Measurements from ENCODE around the gene ZDHHC24.
A peak's percentile ranks its signal among the peaks of the same experiment; 100 is the strongest.

Gene ZDHHC24

DNA sequence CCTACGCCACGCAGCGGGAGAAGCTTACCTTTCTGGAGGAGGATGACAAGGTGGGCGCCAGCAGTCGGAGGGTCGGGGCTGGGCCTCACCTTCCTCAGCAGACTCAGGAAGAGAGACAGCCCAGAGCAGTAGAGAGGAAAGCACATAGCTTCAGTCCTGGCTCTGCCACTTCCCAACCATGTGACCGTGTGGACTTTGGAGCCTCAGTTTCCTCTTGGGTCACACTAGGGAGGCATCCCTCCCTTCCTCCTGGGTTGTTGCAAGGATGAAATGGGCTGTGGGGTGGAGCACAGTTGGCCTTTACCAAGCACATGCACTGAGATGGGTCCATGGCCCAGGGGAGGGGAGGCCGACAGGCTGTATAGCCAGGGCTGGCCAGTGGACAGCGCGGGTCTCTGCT, 52.7 kb downstream of the ZDHHC24 start:
- no peak for DNase-seq

DNA sequence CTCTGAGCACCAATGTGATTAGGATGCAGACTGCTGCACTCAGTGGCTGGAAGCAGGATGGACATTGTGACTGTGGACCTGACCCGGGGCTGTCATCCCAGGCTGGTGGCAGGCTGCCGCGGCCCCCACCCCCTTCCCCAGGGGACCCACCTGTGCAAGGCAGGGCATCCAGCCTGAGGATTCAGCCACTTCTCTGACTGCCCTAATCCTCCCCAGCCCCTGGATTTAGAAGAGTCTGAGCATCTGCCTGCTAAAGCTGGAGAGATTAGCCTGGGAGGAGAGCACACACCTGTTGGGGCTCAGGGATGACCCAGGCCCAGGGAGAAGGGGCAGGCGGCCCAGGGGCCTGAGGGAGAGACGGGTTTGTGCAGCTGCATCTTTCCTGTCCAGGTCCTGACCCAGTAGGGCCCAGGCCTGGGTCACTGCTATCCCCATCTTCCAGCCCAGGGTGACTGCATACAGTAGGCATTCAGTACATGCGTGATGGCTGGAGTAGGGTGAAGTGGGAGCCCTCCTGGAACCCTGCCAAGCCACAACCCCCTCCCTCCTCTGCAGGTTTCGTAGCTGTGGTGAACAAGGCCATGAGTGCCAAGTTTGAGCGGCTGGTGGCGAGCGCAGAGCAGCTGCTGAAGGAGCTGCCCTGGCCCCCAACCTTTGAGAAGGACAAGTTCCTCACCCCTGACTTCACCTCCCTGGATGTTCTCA, 53.5 kb downstream of the ZDHHC24 start:
- DNase-seq, result no peak

DNA sequence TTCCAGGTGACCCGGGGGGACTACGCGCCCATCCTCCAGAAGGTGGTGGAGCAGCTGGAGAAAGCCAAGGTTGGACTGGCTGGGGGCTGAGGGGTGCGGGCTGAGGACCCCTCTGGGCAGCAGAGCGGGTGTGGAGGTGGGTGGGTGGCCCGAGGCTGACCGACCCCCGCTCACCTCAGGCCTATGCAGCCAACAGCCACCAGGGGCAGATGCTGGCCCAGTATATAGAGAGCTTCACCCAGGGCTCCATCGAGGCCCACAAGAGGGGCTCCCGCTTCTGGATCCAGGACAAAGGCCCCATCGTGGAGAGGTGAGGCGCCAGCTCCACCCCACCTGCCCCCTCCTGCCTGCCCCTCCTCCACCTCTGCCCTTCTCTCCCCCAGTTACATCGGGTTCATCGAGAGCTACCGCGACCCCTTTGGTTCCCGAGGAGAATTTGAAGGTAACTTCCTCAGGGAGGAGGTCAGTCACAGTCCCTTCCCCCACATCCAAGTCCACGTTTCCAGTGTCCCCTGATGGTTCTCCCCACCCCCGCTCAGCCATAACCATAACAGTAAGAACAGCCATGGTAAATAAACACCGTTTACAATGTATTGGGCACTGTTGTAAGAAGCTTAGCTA, 54.4 kb downstream of the ZDHHC24 start:
- DNase-seq, result no peak

DNA sequence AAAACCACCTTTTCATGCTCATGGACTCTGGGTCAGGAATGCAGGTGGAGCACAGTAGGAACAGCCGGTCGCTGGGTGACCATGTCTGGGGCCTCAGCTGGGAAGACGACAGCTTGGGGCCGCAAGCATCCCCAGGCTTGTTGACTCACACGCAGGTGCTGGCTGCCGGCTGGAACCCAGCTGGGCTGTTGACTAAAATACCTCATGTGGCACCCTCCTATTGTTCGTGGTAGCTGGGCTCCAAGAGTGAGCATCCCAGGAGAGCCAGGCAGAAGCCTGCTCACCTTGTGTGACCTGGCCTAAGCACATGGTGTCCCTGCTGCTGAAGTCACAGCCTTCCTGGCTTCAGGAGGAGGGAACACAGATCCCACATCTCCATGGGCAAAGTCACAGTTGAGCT, 56.2 kb downstream of the ZDHHC24 start:
- no peak for DNase-seq

DNA sequence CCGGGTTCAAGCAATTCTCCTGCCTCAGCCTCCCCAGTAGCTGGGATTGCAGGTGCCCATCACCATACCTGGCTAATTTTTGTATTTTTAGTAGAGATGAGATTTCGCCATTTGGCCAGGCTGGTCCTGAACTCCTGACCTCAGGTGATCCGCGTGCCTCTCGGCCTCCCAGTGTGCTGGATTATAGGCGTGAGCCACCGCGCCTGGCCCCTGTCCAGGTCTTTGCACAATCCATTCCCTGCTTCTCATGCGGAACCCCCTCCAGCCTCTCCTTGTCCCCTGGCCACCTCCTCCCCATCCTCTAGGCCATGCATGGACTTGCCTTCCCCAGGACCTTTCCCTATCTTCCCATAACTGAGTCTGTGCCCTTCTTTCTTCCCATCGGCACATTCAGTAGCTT, 56.9 kb downstream of the ZDHHC24 start:
- no peak for DNase-seq

DNA sequence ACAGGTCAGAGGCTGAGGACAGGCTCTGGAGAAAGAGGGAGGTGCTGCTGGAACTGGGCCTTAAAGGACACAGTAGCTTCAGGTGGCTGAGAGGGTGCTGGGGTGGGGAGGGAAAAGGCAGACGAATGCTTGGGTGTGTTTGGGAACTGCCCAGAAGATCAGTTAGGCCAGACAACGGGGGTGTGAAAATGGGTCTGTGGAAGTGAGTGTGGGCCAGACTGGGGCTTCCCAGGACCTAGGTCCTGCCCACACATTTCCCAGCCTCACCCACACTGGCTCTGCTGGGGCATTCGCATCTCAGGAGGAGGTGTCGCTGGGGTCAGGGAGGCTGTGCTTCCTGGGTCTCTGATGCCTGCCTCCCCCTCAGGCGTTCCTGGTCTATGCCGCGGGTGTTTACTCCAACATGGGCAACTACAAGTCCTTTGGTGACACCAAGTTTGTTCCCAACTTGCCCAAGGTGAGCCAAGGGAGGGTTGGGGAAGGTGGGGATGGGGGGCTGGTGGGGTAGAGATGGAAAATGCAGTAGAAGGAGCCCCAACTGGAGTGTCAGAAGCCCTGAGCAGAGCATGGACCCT, 61.0 kb downstream of the ZDHHC24 start:
- DNase-seq, result no peak

DNA sequence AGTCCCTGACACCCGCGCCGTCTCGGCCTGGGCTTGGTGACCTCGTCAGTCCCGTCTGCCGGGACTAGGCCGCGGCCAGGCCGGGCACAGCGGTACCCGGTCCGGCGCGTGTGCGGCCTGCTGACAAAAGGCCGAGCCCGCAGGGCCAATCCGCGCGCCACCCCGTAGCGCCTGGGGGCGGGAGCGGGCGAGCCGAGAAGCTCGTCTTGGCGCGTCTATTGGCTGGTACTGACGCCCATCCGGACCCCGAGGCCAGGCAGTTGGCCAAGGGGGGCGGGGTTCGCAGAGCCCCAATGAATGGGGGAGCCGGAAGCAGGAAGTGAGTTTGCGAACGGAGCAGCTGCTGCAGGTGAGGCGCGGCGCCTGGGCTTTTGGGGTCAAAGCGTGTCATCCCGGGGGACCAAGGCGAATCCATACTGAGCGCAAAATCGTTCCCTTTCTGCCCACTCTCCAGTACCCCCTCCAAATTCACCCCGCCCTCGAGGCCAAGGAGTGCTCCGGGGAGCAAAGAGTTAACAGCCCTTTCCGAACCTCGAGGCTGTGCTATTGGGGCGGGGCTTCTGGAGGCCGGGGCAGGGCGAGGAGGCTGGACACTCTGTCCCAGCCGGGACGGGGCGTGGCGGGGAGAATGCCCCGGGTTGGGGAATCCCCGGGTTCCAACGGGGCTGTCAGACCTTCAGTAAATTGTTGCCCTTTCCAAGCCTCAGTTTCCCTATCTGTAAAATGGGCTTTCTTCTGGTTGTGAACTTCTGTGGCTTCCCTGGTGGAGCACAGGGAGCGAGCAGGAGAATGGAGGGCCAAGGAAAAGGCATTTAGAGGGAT, 65.5 kb downstream of the ZDHHC24 start, which contains the start of gene DPP3:
Gene DPP3, plus strand, starts transcription at position 318 of the 822 bp plus-strand sequence. CDS start 1,767 bp downstream, outside the sequence.
- DNase-seq, result peak; percentile 89

DNA sequence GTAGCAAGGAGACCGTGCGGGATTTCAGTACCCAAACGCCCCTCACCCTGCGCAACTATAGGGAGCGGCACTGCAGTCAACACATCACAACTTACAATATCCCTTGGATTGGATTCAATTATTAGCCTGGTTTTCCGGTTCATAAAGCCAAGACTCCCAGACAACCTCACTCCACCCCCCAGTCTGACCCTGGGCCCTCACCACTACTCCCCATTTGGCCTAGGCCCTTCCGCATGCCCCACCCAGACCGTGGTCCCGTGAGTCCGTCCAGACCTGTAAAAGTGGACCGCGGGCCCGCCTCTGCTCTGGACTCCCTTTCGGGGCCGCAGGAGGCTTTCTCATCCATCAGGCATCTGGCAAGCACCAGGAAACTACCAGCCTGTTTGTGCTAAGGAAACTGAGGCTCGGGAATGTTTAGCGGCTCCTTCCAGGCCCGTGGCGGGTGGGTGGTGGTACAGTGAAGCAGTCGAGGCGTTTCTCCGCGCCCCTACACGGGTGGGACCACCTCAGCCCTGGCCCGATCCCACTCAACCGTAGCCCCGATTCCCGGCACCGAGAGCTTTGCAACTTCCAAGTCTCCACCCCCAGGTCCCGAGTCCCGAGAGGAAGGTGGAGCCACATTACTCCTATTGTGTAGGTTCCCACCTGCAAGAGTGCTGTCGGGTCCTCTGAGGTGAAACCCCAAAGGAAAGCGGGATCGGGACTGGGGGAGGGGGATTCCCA, 66.3 kb downstream of the ZDHHC24 start:
- no peak for DNase-seq

DNA sequence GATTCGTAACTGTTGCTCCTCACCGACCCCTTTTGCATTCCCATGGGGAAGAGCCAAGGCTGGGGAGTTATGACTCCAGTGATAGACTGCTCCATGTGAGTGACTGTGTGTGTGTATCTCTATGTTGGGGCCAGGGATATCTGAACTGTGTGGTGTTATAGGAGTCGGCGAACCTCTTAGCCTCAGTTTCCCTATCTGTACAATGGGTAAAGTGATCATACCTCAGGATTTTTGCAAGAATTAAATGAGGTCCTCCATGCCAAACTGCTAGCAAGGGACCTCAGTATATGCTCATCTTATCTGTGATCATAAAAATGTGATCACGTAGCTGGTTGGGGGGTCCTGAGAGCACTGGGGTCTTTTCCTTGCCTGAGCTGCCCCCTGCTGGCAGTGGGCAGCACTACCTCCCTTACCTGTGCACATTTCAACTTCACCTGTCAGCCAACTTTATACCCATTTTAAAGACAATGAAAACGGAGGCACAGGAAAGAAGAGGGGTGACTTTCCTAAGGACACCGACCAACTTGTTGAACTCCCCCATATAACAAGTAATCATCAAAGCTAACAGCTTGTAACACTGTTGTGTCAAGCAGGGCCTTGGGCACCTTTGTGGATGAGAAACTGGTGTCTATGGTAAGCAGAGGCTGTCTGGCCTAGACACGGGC, 67.0 kb downstream of the ZDHHC24 start:
- DNase-seq, result no peak

DNA sequence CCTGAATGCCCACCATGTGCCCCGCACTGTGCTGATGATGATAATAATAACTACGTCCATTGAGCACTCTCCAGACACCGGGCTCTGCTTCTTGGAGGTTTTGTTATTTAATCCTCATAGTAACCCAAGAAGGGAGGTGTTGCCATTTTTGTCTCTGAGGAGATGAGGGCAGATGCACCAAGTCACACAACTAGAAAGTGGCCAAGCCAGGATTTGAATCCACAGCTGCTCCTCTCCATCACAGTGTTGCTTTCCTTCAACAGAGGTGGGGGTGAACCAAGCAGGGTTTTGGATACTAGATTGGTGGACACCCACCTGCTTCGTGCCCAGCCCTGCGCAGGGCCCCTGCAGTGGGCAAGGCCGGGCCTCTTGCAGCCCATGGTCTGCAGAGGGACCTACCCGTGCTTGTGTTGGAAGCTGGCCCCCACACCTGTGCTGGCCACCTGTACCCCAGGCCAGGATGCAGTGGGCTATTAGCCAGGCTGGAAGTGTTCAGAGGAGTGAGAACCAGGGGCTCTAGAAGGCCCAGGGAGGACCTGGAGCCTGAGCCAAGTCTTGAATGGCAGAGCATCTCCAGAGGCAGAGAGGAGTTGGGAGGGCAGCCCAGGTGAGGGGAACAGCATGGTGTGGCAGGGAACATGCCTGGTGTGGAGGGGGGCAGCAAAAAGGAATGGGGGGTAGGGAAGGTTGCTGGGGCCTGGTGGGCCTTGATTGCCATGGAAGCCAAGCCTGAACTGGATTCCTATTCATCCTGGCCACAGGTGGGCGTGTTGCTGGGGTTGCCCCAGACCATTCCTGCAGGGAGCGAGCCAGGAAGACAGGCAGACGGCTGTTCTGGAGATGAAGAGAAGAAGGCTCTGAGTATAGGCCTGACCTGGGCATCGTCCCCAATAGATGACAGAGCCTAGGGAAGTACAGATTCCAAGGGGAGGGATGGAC, 68.3 kb downstream of the ZDHHC24 start:
- no peak for DNase-seq

DNA sequence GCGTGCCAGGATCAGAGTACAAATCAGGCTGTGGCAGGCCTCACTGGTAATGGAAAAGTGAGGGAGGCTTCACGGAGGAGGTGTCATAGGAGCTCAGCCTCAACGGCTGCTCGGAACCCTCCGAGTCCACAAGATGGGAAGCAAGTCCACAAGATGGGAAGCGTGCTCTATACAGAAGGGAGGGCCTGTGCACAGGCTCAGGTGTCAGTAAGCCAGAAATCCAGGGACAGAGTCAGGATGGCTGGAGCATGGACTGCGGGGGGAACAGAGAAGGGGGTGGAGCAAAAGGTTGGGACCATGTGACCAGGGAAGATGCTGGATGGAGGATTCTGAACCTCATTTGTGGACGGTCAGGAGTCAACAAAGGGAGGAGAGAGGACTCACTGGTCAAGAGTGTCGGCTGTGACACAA, 69.0 kb downstream of the ZDHHC24 start:
- no peak for DNase-seq

DNA sequence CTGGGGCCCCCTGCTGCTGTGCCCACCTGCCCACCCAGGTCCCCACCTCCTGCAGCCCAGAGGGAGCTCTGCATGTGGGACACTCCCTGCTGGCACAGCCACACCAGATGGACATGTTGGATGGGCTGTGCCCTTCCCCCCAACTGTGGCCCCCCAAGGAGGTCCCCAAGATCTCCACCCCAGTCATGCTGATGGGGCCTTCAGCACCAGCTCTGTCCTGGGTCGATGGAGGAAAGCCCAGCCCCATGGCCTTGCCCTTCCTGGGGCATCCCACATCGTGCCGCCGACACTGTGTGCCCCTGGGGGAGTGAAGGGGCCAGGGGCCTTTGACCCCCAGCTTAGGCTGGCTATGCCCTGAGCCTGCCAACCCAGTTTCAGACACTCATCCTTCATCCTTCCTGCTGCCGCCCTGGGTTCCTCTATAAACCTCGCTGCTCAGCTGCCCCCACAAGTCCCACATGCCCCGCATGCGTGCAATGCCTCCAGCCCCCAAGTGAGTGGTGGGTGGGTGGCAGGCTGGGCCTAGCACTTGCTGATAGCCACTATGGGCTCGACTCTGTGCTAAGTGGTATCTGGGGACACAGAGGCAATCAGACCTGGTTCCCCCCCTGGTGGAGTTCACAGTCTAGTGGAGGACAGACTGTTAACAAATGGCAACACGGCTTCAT, 69.5 kb downstream of the ZDHHC24 start:
- DNase-seq, result no peak

DNA sequence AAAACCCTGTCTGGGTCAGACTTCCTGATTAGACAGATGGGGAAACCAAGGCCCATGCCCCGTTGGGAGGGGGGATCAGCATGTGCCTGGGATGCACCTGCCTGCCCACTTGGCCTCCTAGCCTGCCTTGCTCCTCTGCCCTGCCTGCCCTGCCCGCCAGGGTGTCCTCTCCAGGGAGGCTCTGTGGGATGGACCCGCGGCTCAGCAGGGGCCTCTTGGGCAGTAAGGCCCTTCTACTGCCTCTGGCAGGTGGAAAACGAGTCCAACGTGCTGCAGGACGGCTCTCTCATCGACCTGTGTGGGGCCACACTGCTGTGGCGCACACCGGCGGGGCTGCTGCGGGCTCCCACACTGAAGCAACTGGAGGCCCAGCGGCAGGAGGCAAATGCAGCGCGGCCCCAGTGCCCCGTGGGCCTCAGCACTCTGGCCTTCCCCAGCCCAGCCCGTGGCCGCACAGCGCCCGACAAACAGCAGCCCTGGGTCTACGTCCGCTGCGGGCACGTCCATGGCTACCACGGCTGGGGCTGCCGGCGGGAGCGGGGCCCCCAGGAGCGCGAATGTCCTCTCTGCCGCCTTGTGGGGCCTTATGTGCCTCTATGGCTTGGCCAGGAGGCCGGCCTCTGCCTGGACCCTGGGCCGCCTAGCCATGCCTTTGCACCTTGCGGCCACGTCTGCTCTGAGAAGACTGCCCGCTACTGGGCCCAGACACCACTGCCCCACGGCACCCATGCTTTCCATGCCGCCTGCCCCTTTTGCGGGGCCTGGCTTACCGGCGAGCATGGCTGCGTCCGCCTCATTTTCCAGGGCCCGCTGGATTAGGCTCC, 70.3 kb downstream of the ZDHHC24 start:
- DNase-seq, result no peak

DNA sequence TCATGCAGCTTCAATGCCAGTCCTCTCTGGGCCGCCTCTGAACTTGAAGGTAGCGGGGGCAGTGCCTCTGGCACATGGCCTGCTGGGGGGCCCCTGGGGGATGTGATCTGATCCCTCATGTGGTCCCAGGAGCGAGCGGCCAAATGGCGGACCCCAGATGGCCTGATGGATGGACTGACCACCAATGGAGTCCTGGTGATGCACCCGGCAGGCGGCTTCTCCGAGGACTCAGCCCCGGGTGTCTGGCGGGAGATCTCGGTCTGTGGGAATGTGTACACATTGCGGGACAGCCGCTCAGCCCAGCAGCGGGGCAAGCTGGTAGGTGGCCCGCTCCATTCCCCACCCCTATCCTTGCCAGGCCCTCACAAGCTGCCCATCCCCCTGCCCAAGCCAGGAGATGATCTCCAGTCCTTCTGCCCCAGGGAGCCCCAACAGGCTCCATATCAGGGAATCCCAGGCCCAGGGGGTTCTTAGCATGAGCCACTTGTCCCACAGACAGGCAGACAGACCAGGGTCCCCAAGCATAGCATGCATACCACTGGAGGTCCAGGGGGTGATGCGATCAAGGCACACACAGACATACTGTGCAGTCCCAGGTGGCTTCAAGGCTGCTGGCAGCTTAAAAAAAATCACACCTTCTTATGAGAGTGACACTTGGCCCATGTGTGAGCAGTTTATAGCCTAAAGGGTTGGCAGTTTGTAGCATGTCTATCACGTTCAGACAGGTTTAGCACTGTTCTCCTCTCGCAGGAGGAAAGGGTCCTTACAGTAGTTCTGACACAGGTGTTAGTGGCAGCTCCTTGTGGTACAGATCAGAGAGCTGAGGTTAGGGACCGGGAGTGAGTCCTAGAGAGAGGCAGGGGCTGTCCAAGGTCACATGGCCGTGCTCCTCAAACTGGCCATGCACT, 72.0 kb downstream of the ZDHHC24 start:
- no peak for DNase-seq

DNA sequence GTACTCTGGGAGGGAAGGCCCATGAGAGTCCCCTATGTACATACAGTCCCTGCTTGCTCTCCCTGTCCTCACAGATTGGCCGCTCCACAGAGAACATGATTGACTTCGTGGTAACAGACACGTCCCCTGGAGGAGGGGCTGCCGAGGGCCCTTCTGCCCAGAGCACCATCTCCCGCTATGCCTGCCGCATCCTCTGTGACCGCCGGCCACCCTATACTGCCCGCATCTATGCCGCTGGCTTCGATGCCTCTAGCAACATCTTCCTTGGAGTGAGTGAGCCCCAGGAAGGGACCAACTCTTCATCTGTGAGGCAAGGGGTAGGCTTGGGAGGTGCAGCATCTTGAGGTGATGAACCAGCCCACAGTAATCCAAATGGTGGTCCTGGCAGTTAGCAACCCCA, 72.7 kb downstream of the ZDHHC24 start:
- no peak for DNase-seq

DNA sequence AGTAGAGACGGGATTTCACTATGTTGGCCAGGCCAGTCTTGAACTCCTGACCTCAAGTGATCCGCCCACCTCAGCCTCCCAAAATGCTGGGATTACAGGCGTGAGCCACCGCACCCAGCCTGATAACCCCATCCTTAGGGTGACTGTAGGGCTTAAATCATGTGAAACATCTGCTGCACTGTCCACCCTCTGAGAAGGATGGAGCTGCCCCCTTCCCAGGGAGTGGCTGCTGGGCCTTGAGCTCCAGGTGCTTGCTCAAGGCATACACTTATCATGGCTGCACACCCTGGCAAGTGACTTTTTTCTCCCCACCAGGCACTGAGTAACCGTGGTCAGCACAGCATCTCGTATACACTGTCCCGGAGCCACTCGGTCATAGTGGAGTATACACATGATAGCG, 73.8 kb downstream of the ZDHHC24 start:
- no peak for DNase-seq

DNA sequence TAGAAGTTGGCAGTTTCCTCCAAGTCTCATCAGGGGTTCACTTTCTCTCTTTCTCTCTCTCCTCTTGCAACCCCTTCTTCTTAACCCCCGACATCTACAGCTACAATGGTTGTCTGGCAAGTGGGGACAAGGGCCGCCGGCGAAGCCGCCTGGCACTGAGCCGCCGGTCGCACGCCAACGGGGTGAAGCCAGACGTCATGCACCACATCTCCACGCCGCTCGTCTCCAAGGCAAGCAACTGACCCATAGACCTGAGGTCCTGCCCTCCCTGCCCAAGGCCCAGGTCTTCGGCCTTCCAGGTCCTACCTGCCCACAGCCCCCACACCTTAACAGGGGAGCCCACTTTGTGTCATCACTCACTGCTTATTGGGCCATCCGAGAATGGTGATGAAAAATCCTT, 74.7 kb downstream of the ZDHHC24 start:
- no peak for DNase-seq

Data from activated CD4-positive, alpha-beta T cell treated with anti-CD3 and anti-CD28 coated beads for 1 hour (primary cell).